ENCODE results near the gene DMXL2. TPM values are rescaled to one million over a fixed set of nuclear protein-coding genes. Genes with fewer than 3 reads are reported as not detected.

The DMXL2 gene
- total RNA-seq, 4 donors from 2014 or later = 17.5 to 111 (median 29.1) TPM

- Histone ChIP-seq H3K27me3 (no peaks in the 10 kb centered on the region), H3K9me3 (peaks cover 0 to 33% (median 0%) of the 10 kb centered on the region in 3 donors), H3K36me3 (peaks cover 3 to 63% of the 10 kb centered on the region in 2 donors), H3K27ac (no peak overlapping the region), H3K4me3 (no peak overlapping the region), H3K4me1 (no peaks in the 10 kb centered on the region)
- no peak for ATAC-seq
- no peak for TF ChIP-seq POLR2AphosphoS5 (IDR thresholded peaks at IDR 0.05)
- no CpG with 5 or more reads among the region's 8 CpGs for WGBS, 2 donors (ENCODE audit: low coverage in 1 of 2)
Measured at GRCh38 chr15:51483520-51483919, 139.1 kb downstream of the DMXL2 start.

GRCh38 chr15:51475736-51476135 is 146.8 kb downstream of the DMXL2 start:
- no peak for TF ChIP-seq CTCF (IDR thresholded peaks at IDR 0.05)
- TF ChIP-seq POLR2AphosphoS5 (IDR thresholded peaks at IDR 0.05) = no peak
- no peak for TF ChIP-seq EP300 (IDR thresholded peaks at IDR 0.05)
- TF ChIP-seq POLR2A (IDR thresholded peaks at IDR 0.05) = no peak

GRCh38 chr15:51470512-51470911 is 152.1 kb downstream of the DMXL2 start:
- Histone ChIP-seq H3K27ac (no peak overlapping the region), H3K4me1 (no peaks in the 10 kb centered on the region), H3K27me3 (no peaks in the 10 kb centered on the region), H3K4me3 (no peak overlapping the region), H3K36me3 (peaks cover 0 to 28% of the 10 kb centered on the region in 2 donors), H3K9me3 (no peaks in the 10 kb centered on the region)
- TF ChIP-seq POLR2A (IDR thresholded peaks at IDR 0.05) (no peak), CTCF (IDR thresholded peaks at IDR 0.05) (no peak), POLR2AphosphoS5 (IDR thresholded peaks at IDR 0.05) (no peak), EP300 (IDR thresholded peaks at IDR 0.05) (no peak)
- no peak for ATAC-seq
- 81 to 100% methylated on average over 3 to 4 of the region's 5 CpGs for WGBS, 2 donors (ENCODE audit: low coverage in 1 of 2)

More at GRCh38 chr15:51475736-51476135, 146.8 kb downstream of the DMXL2 start:
- Histone ChIP-seq H3K27ac (no peak overlapping the region), H3K4me1 (no peaks in the 10 kb centered on the region), H3K27me3 (no peaks in the 10 kb centered on the region), H3K36me3 (peaks cover 0 to 22% of the 10 kb centered on the region in 2 donors), H3K9me3 (no peaks in the 10 kb centered on the region), H3K4me3 (no peak overlapping the region)
- ATAC-seq = no peak

- Histone ChIP-seq H3K4me1 (no peaks in the 10 kb centered on the region), H3K9me3 (no peaks in the 10 kb centered on the region), H3K36me3 (peaks cover 0 to 79% of the 10 kb centered on the region in 2 donors), H3K4me3 (no peak overlapping the region), H3K27ac (no peak overlapping the region), H3K27me3 (no peaks in the 10 kb centered on the region)
- no peak for TF ChIP-seq POLR2A (IDR thresholded peaks at IDR 0.05)
- no peak for TF ChIP-seq EP300 (IDR thresholded peaks at IDR 0.05)
- no peak for ATAC-seq
- 80 to 100% methylated on average over 1 of the region's 1 CpG for WGBS, 2 donors (ENCODE audit: low coverage in 1 of 2)
Measured at GRCh38 chr15:51460796-51461195, 161.8 kb downstream of the DMXL2 start.

- Histone ChIP-seq H3K9me3 (no peaks in the 10 kb centered on the region), H3K4me1 (no peaks in the 10 kb centered on the region), H3K27ac (no peak overlapping the region), H3K4me3 (no peak overlapping the region), H3K27me3 (no peaks in the 10 kb centered on the region), H3K36me3 (peaks cover 0 to 80% of the 10 kb centered on the region in 2 donors)
- ATAC-seq = no peak
- 77 to 82% methylated on average over 6 of the region's 6 CpGs for WGBS, 2 donors (ENCODE audit: low coverage in 1 of 2)
- TF ChIP-seq POLR2AphosphoS5 (IDR thresholded peaks at IDR 0.05) (no peak), POLR2A (IDR thresholded peaks at IDR 0.05) (no peak), EP300 (IDR thresholded peaks at IDR 0.05) (no peak), CTCF (IDR thresholded peaks at IDR 0.05) (no peak)
Measured at GRCh38 chr15:51450001-51450400, 172.6 kb downstream of the DMXL2 start.

GRCh38 chr15:51448622-51449399 is 173.8 kb downstream of the DMXL2 start:
- ATAC-seq = no peak
- Histone ChIP-seq H3K4me3 (no peak overlapping the region), H3K27me3 (no peaks in the 10 kb centered on the region), H3K27ac (no peak overlapping the region), H3K4me1 (no peaks in the 10 kb centered on the region), H3K36me3 (peaks cover 0 to 69% of the 10 kb centered on the region in 2 donors), H3K9me3 (no peaks in the 10 kb centered on the region)
- WGBS, 2 donors (ENCODE audit: low coverage in 1 of 2) = 84% methylated on average over 7 of the region's 7 CpGs
- no peak for TF ChIP-seq EP300 (IDR thresholded peaks at IDR 0.05)
- no peak for TF ChIP-seq POLR2A (IDR thresholded peaks at IDR 0.05)
- no peak for TF ChIP-seq POLR2AphosphoS5 (IDR thresholded peaks at IDR 0.05)
- no peak for TF ChIP-seq CTCF (IDR thresholded peaks at IDR 0.05)
